GM19351 (cell line): Measurements from ENCODE around the gene NTRK2.

ENCODE experiments used
- ATAC-seq: cut with Tn5 transposase; IDR thresholded peaks from one replicate; pipeline ENCODE4 v1.9.1; 2021; ENCODE audit warnings: mild to moderate bottlenecking, moderate library complexity; ENCODE audit not compliant: unreplicated experiment

Gene NTRK2

DNA sequence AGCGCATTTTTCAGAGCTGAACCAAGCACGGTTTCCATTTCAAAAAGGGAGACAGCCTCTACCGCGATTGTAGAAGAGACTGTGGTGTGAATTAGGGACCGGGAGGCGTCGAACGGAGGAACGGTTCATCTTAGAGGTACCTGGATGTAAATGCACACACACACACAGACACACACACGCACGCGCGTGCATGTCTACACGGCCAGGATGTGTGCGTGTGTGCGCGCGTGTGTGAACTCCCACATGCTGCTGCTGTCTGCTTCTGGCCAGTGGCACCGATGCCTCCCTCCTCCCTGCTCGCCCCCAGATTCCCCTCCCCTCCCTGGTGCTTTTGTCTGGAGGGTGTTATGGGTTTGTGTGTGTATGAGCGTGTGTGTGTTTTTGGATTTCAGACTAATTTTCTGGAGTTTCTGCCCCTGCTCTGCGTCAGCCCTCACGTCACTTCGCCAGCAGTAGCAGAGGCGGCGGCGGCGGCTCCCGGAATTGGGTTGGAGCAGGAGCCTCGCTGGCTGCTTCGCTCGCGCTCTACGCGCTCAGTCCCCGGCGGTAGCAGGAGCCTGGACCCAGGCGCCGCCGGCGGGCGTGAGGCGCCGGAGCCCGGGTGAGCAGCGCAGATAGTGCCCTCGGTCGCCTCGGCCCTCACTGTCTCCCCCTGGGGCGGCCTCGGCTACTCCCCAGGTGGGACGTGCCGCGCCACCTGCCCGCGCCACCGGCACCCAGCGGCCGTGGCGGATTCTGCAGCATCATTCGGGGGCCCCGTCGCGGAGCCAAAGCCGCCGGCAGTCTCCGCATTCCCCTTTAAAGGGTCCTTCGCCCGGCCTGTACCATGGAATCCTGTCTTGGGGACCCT lies at the start of gene NTRK2:
Gene NTRK2 (plus strand): TSS at position 442 of the 850 bp plus-strand sequence. CDS start 1,020 bp downstream, outside the sequence.
- ATAC-seq = no peak

DNA sequence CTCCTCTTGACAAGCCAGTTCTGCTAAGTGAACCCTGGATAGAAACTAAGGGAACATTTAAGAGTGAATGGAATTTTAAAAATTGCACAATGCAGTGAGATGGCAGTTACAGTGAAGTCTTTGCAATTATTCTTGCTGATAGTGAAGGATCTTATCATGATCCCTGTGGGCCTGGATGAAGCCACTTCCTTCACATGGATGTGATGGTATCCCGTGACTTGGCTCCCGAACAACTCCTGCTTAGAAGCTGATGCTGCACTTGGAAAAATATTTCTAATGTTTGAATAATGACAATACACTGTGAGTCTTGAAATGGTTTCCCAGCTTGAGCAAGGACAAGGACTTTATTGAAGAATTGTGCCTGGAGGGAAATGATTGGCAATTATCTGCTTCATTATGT lies 49.2 kb upstream of the NTRK2 start:
- ATAC-seq = no peak

DNA sequence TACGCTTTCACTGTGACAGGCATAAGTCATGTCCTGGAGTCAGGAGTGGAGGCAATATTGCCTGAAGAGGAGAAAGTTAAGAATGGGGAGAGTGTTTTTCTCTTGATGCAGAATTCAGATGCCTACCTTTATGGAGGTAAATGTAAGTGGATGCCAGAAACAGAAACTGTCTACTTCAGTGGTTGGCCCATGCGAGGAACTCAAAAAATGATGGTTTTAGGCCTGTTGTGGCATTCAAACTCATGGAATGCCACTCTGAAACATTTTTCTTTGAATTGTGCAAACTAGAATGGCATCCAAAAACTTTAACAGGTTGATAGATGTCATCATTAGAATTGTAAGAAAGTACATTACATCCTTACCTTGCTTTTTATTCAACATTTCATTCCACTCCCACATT lies 47.7 kb upstream of the NTRK2 start:
- ATAC-seq = no peak

DNA sequence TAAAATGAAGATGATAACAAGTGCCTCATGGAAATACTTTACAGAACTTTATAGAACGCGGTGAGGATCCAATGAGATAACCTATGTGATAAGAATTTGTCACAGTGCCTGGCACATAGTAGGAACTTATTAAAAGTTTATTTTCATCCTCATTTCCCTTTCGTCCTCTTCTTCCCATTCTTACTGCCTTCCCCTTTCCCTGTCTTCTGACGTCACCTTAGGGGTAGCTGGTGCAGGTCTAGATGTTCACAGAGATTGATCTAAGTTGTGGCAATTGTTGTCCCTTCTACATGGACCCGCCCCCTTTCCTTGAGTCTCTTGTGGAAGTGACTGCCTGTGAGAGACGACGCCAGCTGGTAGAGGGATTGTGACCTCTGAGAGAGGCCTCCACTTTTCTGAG lies 46.5 kb upstream of the NTRK2 start:
- no peak for ATAC-seq

DNA sequence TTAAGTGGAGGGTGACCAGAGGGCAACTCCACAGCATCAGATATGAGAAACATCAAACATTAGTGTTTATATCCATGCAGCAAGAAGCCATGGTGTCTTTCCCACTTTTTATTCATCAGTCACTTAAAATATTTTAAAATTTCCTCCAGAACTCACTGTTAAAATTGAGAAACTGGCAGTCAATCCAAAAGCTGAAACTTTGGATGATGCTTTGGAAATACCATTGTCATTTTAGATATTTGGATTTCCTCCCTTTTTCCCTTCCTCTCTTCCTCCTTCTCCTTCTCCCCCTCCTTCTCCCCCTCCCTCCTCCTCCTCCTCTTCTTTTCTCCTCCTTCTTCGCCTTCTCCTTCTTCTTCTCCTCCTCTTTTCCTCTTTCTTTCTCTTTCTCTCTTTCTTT lies 33.1 kb upstream of the NTRK2 start:
- no peak for ATAC-seq

DNA sequence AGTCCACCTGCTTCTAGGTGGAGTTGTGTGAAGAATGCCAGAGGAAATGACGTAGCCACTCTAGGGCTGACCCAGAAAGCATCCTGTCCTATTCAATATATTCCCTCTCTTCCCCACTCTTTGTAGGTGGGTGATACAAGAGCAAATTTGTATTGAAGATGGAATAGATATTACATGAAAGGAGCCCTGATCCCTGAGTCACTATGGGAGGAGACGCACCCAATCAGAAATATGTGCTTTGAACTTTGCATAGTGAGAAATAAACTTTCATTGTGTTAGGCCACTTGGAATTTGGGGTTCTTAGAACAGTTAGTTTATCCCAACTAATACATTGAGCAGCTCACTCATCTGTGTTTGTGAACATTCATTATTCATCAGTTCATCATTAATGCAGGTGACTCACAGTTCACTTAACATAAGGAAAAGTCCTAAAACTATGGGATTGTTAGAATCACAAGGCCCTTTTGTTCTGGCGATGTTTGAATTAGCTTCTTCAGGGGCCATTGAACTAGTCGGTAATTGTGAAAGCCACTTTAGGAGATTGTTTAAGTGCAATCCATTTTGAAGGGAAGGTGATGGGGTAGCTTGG lies 26.9 kb upstream of the NTRK2 start:
- no peak for ATAC-seq

DNA sequence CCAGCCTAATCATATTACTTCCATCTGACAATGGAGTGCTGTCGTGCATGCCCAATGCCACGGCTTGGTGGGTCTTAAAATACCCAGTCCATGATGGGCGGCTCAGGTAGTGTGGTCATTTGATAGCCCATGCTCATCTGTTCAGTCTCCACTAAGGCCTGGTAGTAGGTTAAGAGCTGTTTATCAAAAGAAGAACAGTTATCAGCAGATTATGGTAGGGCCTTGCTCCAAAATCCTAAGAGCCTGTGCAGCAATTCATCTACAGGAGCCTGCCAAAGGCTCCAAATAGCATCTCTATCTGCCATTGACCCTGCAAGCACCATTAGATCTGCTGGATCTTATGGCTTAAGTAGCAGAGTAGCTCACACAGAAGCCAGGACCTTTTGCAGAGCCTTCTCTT lies 21.8 kb upstream of the NTRK2 start:
- no peak for ATAC-seq

DNA sequence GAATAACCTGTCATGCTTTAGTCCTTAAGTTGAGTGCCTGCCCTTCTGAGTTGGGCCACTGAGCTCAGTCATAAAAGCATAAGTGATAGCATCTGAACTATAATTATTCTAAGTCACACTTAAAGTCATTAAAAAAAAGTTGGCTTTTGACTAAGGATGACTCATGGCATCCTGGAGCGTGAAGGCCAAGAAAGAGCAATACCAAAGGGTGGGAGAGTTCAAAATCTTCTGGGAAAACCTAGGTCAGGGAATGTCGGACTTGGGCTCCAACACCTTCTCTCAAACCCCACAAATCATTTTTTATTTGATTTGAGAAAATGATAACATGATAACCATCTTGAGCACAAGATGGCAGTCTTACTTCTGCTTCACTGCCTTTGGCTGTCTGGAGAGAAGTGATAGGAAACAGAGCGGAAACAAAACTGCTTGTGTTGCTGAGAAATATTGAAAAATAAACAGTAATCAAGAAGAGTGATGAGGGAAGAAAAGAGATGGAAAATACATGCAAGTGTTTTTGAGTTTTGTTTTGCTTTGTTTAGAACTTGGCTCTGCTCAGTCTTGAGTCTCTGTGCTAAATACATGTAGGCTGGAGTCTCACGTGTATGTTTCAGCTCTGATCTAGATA lies 16.9 kb upstream of the NTRK2 start:
- no peak for ATAC-seq

DNA sequence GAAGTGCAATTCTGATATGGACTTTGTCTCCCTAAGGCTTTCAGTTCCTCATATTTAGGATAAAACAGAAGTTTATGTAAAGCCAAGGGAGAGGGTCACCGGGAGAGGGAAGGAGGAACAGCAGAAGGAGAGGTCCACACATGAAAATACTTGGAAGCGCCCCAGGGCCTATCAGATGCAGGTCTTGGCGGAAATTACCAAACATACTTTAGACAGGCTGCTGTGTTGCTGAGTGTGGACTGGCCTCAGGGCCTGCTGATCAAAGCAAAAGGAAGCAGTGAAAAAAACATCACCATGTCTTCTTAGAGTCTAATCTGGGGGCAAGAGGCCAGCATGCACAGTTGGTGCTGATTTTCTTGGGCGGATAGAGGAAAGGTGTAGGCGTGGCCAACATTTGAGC lies 14.1 kb upstream of the NTRK2 start:
- ATAC-seq = no peak

DNA sequence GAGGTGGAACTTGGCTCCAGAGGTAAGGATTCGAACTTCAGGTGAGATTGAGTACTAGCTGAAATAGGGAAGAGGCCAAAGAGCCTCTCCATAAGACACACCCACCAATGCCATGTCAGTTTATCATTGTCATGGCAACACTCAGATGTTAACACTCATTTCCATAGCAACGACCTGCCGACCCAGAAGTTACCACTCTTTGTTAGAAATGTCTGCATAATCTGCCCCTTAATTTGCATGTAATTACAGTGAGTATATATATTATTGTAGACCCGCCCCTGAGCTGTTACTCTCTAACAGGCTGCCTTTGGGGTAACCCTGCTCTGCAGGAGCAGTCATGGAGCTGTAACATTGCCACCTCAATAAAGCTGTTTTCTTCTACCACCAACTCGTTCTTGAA lies 10.2 kb upstream of the NTRK2 start:
- no peak for ATAC-seq

DNA sequence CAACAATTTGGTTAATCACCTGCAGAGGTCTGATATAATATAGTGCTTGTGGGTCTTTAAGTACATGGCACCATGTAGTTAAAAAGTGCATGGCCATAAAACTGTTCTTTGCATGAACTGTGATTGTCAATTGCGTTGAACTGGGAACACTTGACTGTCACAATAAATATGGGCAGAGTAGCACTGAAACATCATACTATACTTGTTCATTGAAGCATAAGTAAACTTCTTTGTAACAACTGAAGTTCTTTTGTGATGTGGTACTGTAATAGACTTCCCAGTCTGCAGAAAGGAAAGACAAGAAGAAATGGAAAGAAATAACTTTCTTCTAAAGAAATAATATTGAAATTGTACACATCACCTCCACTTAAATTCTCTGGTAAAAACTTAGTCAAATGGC lies 9.8 kb upstream of the NTRK2 start:
- ATAC-seq = no peak

DNA sequence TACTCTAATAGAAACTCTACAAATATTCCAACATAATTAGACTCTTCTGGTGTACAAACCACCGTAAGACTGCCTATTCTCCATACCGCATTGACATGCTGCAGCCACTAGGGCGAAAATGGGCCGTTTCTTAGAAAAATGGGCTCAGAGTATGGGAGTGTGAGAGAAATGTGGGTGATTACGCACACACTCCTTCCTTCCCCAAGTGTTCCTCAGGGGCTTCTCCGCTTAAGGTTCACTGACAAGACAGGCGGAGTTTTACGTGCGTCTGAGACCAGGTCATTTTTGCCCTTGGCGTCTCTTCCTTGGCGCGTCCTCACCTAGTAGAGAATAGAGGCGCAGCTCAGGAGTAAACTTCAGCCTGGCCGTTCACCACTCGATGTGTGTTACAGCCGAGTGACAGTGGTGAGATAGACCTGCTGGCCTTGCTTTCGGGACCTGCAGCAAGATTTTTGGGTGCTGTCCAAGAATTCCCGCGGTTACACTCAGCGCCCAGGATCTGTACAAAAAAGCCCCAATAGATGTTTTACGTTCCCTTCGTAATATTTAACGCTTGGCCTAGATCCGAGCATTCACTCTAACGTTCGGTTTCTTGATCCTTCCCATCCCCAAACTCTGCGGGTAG lies 1.8 kb upstream of the NTRK2 start:
- ATAC-seq = peak; percentile 3

DNA sequence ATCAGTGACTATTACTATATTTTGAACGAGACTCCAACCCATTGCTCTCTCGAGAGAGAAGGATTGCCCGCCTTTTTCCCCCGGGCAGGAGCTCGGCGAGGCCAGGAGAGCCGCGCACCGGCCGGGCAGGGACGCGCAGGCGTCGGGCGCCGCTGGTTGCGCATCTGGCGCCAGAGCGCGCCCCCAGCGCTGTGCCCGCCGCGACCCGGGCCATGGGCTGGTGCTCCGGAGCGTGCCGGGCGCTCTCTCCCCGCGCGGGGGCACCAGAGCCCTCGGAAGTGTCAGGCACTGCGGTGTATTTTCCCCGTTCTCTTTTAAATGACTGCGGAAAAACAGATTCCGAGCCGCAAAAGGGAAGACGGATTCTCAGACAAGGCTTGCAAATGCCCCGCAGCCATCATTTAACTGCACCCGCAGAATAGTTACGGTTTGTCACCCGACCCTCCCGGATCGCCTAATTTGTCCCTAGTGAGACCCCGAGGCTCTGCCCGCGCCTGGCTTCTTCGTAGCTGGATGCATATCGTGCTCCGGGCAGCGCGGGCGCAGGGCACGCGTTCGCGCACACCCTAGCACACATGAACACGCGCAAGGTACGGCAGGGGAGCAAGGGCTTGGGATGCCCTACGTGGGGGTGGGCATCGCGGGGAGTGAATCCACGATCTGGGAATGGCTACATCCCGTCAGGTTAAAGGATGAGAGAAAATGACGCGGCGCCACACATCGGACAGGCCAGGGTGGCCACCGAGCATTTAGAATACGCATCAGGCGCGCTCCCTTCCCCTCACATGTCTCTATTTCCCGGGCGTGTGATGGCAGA lies 1.1 kb upstream of the NTRK2 start:
- ATAC-seq = peak; percentile 58

DNA sequence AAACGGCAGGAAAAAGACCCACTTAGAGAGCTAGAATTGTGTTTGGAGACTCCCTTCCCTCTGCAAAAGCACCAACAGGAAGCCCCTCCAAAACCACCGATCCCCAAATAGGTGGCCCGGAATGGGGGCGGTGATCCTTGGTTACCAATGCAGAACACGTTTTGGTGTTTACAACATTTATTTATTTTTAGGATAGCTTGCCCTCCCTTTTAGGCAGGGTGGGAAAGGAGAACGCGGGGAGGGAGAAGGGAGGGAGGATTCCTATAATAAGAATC lies 579 bp upstream of the NTRK2 start:
- no peak for ATAC-seq

DNA sequence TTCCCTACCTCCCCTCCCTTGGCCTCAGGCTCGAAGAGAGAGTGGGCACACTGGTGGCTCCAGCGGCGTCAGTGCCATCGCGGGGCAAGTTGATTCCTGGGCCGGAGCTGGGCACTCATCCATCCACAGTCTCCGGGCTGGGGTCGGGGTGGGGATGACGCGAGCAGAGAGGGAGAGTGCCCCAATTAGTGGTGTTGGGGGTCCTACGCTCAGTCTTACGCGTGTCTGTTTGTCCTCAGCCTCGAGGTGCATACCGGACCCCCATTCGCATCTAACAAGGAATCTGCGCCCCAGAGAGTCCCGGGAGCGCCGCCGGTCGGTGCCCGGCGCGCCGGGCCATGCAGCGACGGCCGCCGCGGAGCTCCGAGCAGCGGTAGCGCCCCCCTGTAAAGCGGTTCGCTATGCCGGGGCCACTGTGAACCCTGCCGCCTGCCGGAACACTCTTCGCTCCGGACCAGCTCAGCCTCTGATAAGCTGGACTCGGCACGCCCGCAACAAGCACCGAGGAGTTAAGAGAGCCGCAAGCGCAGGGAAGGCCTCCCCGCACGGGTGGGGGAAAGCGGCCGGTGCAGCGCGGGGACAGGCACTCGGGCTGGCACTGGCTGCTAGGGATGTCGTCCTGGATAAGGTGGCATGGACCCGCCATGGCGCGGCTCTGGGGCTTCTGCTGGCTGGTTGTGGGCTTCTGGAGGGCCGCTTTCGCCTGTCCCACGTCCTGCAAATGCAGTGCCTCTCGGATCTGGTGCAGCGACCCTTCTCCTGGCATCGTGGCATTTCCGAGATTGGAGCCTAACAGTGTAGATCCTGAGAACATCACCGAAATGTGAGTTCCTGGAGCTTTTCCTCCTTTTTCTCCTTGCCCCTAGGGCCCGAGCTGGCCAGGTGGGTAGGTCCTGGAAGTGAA lies 861 bp downstream of the NTRK2 start:
- ATAC-seq = no peak

DNA sequence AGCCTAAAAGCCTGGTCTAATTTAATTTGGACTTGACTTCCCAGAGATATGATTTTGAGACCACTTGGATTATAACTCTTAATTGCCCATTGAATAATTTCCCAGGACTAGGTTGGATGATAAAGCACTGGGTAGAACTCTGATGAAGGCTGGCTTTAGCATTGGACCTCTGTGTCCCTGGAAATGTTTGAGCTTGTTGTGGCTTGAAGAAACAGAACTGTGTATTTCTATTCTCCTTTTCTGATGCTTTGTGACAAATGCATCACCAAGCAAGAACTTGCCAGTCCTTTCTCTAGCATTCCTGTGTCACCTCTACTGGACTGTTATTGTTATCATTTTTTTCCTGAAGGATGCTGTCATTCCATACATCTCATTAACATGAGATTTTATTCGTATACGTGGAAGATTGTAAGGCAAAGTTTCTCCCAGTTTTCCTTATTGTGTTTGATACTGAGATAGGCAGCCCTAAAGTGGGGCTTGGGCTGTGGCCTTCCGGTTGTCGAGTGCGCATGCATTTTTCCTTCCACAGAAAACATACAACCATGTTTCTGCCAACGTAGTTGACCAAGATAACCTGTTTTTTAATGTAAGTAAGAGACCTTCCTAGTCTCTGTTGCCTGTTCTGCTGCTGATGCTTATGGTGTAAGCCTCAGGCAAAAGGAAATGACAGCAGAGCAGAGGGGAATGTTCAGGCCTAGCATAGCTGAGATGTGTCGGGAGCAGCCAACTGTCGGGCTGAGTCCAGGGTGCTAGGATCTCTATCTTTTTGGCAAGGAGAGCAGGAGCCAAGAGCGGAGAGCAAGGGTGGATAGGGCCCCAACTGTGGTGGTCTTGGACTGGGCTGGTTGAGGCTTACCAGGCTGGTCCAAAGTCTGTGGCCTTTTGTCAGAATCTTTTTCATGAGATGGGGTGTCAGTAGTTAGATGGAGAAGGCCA lies 2.3 kb downstream of the NTRK2 start:
- ATAC-seq = no peak

DNA sequence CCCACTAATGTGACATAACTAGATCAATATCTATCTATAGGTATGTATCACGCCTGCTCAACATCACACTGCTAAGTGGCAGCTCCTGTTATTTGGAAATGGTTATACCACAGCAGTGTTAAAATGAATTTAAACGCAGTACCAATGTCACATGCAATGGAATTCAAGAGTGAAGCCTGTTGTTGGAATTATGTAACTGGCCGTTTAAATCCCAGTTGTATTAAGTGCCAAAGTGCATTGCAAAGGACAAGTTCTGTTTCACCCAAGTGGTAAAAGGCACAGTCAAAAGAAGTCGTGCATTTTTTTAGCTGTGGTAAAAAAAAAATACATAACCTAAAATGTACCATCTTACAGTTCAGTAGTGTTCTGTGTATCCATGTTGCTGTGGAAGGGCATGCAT lies 4.3 kb downstream of the NTRK2 start:
- no peak for ATAC-seq

DNA sequence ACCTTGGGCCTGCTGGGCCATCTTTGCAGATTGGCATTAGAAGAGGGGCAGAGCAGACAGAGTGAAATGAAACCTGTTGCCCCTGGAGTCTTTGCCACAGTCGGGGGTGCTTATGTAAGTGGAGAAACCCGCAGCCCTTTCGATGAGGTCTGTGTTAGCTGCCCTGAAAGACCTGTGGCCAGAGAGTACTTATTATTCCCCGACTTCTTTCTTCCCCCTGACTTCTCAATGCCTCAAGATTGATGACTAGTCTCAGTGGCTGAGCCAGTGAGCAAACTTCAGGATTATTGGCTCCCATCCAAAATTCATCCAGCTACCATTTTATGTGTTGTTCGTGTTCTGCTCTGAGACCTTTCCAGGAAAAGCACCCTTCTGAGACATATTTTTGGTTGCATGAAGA lies 7.6 kb downstream of the NTRK2 start:
- ATAC-seq = no peak

DNA sequence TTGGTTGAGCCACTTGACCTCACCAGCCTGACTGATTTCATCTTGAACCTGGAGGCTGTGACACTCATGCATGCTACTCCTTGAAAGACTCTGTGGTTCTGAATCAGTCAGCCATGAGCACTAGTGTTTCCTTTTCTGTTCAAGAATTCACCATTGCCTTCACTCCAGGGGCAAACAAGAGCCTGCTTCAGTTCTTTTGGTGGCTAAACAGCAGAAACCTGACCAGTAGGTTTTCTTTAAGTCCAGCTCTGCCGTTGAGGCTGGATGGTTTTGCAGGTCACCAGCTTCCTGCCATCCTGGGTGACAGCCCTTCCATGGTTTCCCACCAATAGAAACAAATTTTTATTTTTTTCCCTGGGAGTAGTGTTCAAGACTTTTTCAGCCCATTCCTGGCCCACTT lies 10.0 kb downstream of the NTRK2 start:
- ATAC-seq = no peak
